Activated naive CD4-positive, alpha-beta T cell treated with anti-CD3 and anti-CD28 coated beads for 36 hours (primary cell): ENCODE results near the gene MAB21L1. TPM values are rescaled to one million over a fixed set of nuclear protein-coding genes. Genes with fewer than 3 reads are reported as not detected.

Experiments
- CTCF ChIA-PET: fragments of 350-600 bp; sonication (Branson Sonifier 250); formaldehyde crosslinking; loops from one replicate; lab custom pipeline; 2021; ENCODE audit warnings: antibody characterized with exemption; lab: Charles Lee
- DNase-seq: peaks from one replicate; pipeline ENCODE4 v3.0.0-alpha.2; 2020
- H3K27ac Mint-ChIP-seq: one replicate; pipeline ENCODE4 v1.8.0; 2021; ENCODE audit warnings: mild to moderate bottlenecking, mixed read lengths
- H3K27me3 Mint-ChIP-seq: one replicate; pipeline ENCODE4 v1.8.0; 2021; ENCODE audit warnings: low read depth, mixed read lengths
- H3K36me3 Mint-ChIP-seq: one replicate; pipeline ENCODE4 v1.8.0; 2021; ENCODE audit warnings: low read depth, mixed read lengths
- H3K4me1 Mint-ChIP-seq: one replicate; pipeline ENCODE4 v1.8.0; 2021; ENCODE audit warnings: low read depth, mixed read lengths
- H3K4me3 Mint-ChIP-seq: one replicate; pipeline ENCODE4 v1.8.0; 2021; ENCODE audit warnings: mild to moderate bottlenecking, moderate library complexity, mixed read lengths
- H3K9me3 Mint-ChIP-seq: one replicate; pipeline ENCODE4 v1.8.0; 2021; ENCODE audit warnings: mixed read lengths
- intact Hi-C: fragments of 100-400 bp; cut with micrococcal nuclease; formaldehyde crosslinking; loops from one replicate; pipeline ENCODE4 v1.15.1; 2023
- total RNA-seq, 2 experiments: library from RNA; stranded (reverse); gene quantifications; one replicate each; pipeline ENCODE4 v1.2.3, GENCODE V29; 2021

Gene MAB21L1
- total RNA-seq, 2 experiments from 2014 or later: not detected

- Mint-ChIP-seq H3K4me3 (no peak overlapping the region), H3K9me3 (peaks cover 3% of the 10 kb centered on the region), H3K36me3 (no peaks in the 10 kb centered on the region), H3K27ac (no peak overlapping the region), H3K27me3 (no peaks in the 10 kb centered on the region), H3K4me1 (no peaks in the 10 kb centered on the region)
- CTCF ChIA-PET: interaction anchor here (0.6 kb wide), 1 partner anchor 306 kb away, joined by 3 read pairs; no protein-coding TSS in a partner anchor
- no peak for DNase-seq
- intact Hi-C loops: no loop called here
Observed at GRCh38 chr13:35496761-35497386, 20.4 kb upstream of the MAB21L1 start.

GRCh38 chr13:35496006-35496405, 19.5 kb upstream of the MAB21L1 start:
- intact Hi-C loops: no loop called here
- Mint-ChIP-seq H3K36me3 (no peaks in the 10 kb centered on the region), H3K27ac (no peak overlapping the region), H3K9me3 (peaks cover 3% of the 10 kb centered on the region), H3K4me1 (no peaks in the 10 kb centered on the region), H3K27me3 (no peaks in the 10 kb centered on the region), H3K4me3 (no peak overlapping the region)
- DNase-seq: no peak
- CTCF ChIA-PET: interaction anchor here (0.6 kb wide), 2 partner anchors 224 to 306 kb away, joined by 3 read pairs; no protein-coding TSS in a partner anchor

GRCh38 chr13:35489050-35489449, 12.6 kb upstream of the MAB21L1 start:
- DNase-seq: no peak
- no peak overlapping the region for H3K27ac Mint-ChIP-seq
- H3K4me3 Mint-ChIP-seq: no peak overlapping the region
- no peaks in the 10 kb centered on the region for H3K36me3 Mint-ChIP-seq
- CTCF ChIA-PET: interaction anchor here (0.8 kb wide), 1 partner anchor 10 kb away, joined by 3 read pairs; no protein-coding TSS in a partner anchor
- H3K9me3 Mint-ChIP-seq: no peaks in the 10 kb centered on the region
- intact Hi-C loops: no loop called here
- H3K4me1 Mint-ChIP-seq: no peaks in the 10 kb centered on the region
- no peaks in the 10 kb centered on the region for H3K27me3 Mint-ChIP-seq

GRCh38 chr13:35485424-35485823, 8.9 kb upstream of the MAB21L1 start:
- CTCF ChIA-PET: no interaction called here
- H3K27ac Mint-ChIP-seq: no peak overlapping the region
- intact Hi-C loops: no loop called here
- DNase-seq: no peak
- no peaks in the 10 kb centered on the region for H3K9me3 Mint-ChIP-seq
- H3K27me3 Mint-ChIP-seq: no peaks in the 10 kb centered on the region
- H3K36me3 Mint-ChIP-seq: no peaks in the 10 kb centered on the region
- no peak overlapping the region for H3K4me3 Mint-ChIP-seq
- no peaks in the 10 kb centered on the region for H3K4me1 Mint-ChIP-seq

GRCh38 chr13:35484384-35484783, 7.9 kb upstream of the MAB21L1 start:
- DNase-seq: no peak
- H3K27me3 Mint-ChIP-seq: no peaks in the 10 kb centered on the region
- no peak overlapping the region for H3K27ac Mint-ChIP-seq
- intact Hi-C loops: no loop called here
- CTCF ChIA-PET: no interaction called here
- no peaks in the 10 kb centered on the region for H3K36me3 Mint-ChIP-seq
- H3K4me1 Mint-ChIP-seq: no peaks in the 10 kb centered on the region
- H3K9me3 Mint-ChIP-seq: no peaks in the 10 kb centered on the region
- H3K4me3 Mint-ChIP-seq: no peak overlapping the region

GRCh38 chr13:35483761-35484160, 7.3 kb upstream of the MAB21L1 start:
- CTCF ChIA-PET: no interaction called here
- H3K27ac Mint-ChIP-seq: no peak overlapping the region
- no peak for DNase-seq

GRCh38 chr13:35482527-35482926, 6.0 kb upstream of the MAB21L1 start:
- Mint-ChIP-seq H3K4me3 (no peak overlapping the region), H3K4me1 (peaks cover 4% of the 10 kb centered on the region), H3K27ac (no peak overlapping the region), H3K36me3 (no peaks in the 10 kb centered on the region), H3K27me3 (peaks cover 14% of the 10 kb centered on the region), H3K9me3 (no peaks in the 10 kb centered on the region)
- intact Hi-C loops: no loop called here
- CTCF ChIA-PET: no interaction called here
- DNase-seq: no peak

More at GRCh38 chr13:35483761-35484160, 7.3 kb upstream of the MAB21L1 start:
- H3K4me1 Mint-ChIP-seq: no peaks in the 10 kb centered on the region
- H3K9me3 Mint-ChIP-seq: no peaks in the 10 kb centered on the region
- no peak overlapping the region for H3K4me3 Mint-ChIP-seq
- peaks cover 5% of the 10 kb centered on the region for H3K27me3 Mint-ChIP-seq
- H3K36me3 Mint-ChIP-seq: no peaks in the 10 kb centered on the region
- intact Hi-C loops: no loop called here

- no peak for DNase-seq
- no peaks in the 10 kb centered on the region for H3K36me3 Mint-ChIP-seq
- peaks cover 7% of the 10 kb centered on the region for H3K4me1 Mint-ChIP-seq
- no peak overlapping the region for H3K27ac Mint-ChIP-seq
- H3K4me3 Mint-ChIP-seq: no peak overlapping the region
- H3K27me3 Mint-ChIP-seq: peaks cover 21% of the 10 kb centered on the region
- no peaks in the 10 kb centered on the region for H3K9me3 Mint-ChIP-seq
- intact Hi-C loops: no loop called here
- CTCF ChIA-PET: interaction anchor here (0.7 kb wide), 1 partner anchor 233 kb away, joined by 3 read pairs; no protein-coding TSS in a partner anchor
Observed at GRCh38 chr13:35481777-35482176, 5.3 kb upstream of the MAB21L1 start.

- Mint-ChIP-seq H3K27ac (no peak overlapping the region), H3K9me3 (no peaks in the 10 kb centered on the region)
Observed at GRCh38 chr13:35480346-35480745, 3.9 kb upstream of the MAB21L1 start.

GRCh38 chr13:35479706-35480105, 3.2 kb upstream of the MAB21L1 start:
- DNase-seq: no peak
- H3K4me3 Mint-ChIP-seq: no peak overlapping the region
- H3K27ac Mint-ChIP-seq: no peak overlapping the region
- CTCF ChIA-PET: interaction anchor here (0.7 to 1.1 kb wide), 2 partner anchors 116 to 129 kb away, joined by 3 read pairs; no protein-coding TSS in a partner anchor
- peaks cover 4% of the 10 kb centered on the region for H3K36me3 Mint-ChIP-seq
- intact Hi-C loops: no loop called here
- peaks cover 22% of the 10 kb centered on the region for H3K4me1 Mint-ChIP-seq
- peaks cover 42% of the 10 kb centered on the region for H3K27me3 Mint-ChIP-seq
- H3K9me3 Mint-ChIP-seq: no peaks in the 10 kb centered on the region

More at GRCh38 chr13:35480346-35480745, 3.9 kb upstream of the MAB21L1 start:
- DNase-seq: no peak
- Mint-ChIP-seq H3K27me3 (peaks cover 36% of the 10 kb centered on the region), H3K36me3 (peaks cover 2% of the 10 kb centered on the region), H3K4me3 (no peak overlapping the region), H3K4me1 (peaks cover 21% of the 10 kb centered on the region)
- intact Hi-C loops: no loop called here
- CTCF ChIA-PET: interaction anchor here (0.7 to 1.1 kb wide), 2 partner anchors 115 to 129 kb away, joined by 3 read pairs; no protein-coding TSS in a partner anchor

- CTCF ChIA-PET: interaction anchor here (1.1 kb wide), 1 partner anchor 10 kb away, joined by 3 read pairs; no protein-coding TSS in a partner anchor
- Mint-ChIP-seq H3K4me3 (no peak overlapping the region), H3K36me3 (peaks cover 4% of the 10 kb centered on the region), H3K4me1 (peaks cover 22% of the 10 kb centered on the region), H3K9me3 (no peaks in the 10 kb centered on the region), H3K27me3 (peaks cover 46% of the 10 kb centered on the region), H3K27ac (no peak overlapping the region)
- intact Hi-C loops: no loop called here
- DNase-seq: no peak
Observed at GRCh38 chr13:35479038-35479492, 2.6 kb upstream of the MAB21L1 start.

- Mint-ChIP-seq H3K36me3 (peaks cover 4% of the 10 kb centered on the region), H3K27ac (no peak overlapping the region), H3K9me3 (no peaks in the 10 kb centered on the region), H3K4me3 (peak overlapping the region; percentile 11), H3K4me1 (peaks cover 22% of the 10 kb centered on the region), H3K27me3 (peaks cover 50% of the 10 kb centered on the region)
- CTCF ChIA-PET: interaction anchor here (1.1 kb wide), 1 partner anchor 11 kb away, joined by 3 read pairs; no protein-coding TSS in a partner anchor
- intact Hi-C loops: no loop called here
- no peak for DNase-seq
Observed at GRCh38 chr13:35478271-35479037, 2.0 kb upstream of the MAB21L1 start.
